GM18505 (cell line): ENCODE results near the gene SEC11A.
A peak's percentile ranks its signal among the peaks of the same experiment; 100 is the strongest.
"Not testable (repeated sequence)": the region's sequence is repeated elsewhere in the genome, so short reads cannot be mapped to it uniquely, and the experiment has no call there.

Experiments
- ATAC-seq: cut with Tn5 transposase; IDR thresholded peaks from one replicate; pipeline ENCODE4 v1.9.1; 2021; ENCODE audit not compliant: unreplicated experiment
- POLR2A ChIP-seq: IDR thresholded peaks from 4 replicates; pipeline ENCODE4 v1.6.1; 2011; ENCODE audit warnings: borderline replicate concordance; ENCODE audit not compliant: insufficient read depth, insufficient read length; ENCODE audit errors: extremely low read depth

SEC11A gene

GRCh38 chr15:84653910-84654688 is 61.8 kb downstream of the SEC11A start, which contains the start of gene WDR73:
TSS of gene WDR73 (minus strand) at chr15:84654283. CDS start at chr15:84654274, 9 bp downstream.
- peak; percentile 75 for TF ChIP-seq POLR2A
- ATAC-seq: peak; percentile 76

- no peak for ATAC-seq
- TF ChIP-seq POLR2A: no peak
Observed at GRCh38 chr15:84653584-84653909, 62.4 kb downstream of the SEC11A start.

GRCh38 chr15:84649706-84650105 is 66.2 kb downstream of the SEC11A start:
- ATAC-seq: no peak
- no peak for TF ChIP-seq POLR2A

- TF ChIP-seq POLR2A: no peak
- no peak for ATAC-seq
Observed at GRCh38 chr15:84648539-84648938, 67.4 kb downstream of the SEC11A start.

- ATAC-seq: no peak
- TF ChIP-seq POLR2A: no peak
Observed at GRCh38 chr15:84647726-84648125, 68.2 kb downstream of the SEC11A start.

GRCh38 chr15:84645997-84646396 is 69.9 kb downstream of the SEC11A start:
- no peak for TF ChIP-seq POLR2A
- ATAC-seq: no peak

- no peak for TF ChIP-seq POLR2A
- ATAC-seq: no peak
Observed at GRCh38 chr15:84645496-84645895, 70.4 kb downstream of the SEC11A start.

GRCh38 chr15:84643838-84644237 is 72.1 kb downstream of the SEC11A start:
- TF ChIP-seq POLR2A: no peak
- no peak for ATAC-seq

GRCh38 chr15:84642640-84643039 is 73.3 kb downstream of the SEC11A start:
- not testable (repeated sequence) for ATAC-seq

- ATAC-seq: not testable (repeated sequence)
Observed at GRCh38 chr15:84641871-84642270, 74.1 kb downstream of the SEC11A start.

- no peak for TF ChIP-seq POLR2A
Observed at GRCh38 chr15:84638103-84638502, 77.8 kb downstream of the SEC11A start.

GRCh38 chr15:84634228-84634837 is 81.6 kb downstream of the SEC11A start:
- ATAC-seq: no peak
- no peak for TF ChIP-seq POLR2A

More at GRCh38 chr15:84638103-84638502, 77.8 kb downstream of the SEC11A start:
- no peak for ATAC-seq

- peak; percentile 39 for TF ChIP-seq POLR2A
- ATAC-seq: peak; percentile 46
Observed at GRCh38 chr15:84633311-84634227, 82.4 kb downstream of the SEC11A start.

- no peak for ATAC-seq
- no peak for TF ChIP-seq POLR2A
Observed at GRCh38 chr15:84631706-84632272, 84.2 kb downstream of the SEC11A start.

GRCh38 chr15:84629033-84629432 is 86.9 kb downstream of the SEC11A start:
- TF ChIP-seq POLR2A: no peak

More at GRCh38 chr15:84629033-84629432, 86.9 kb downstream of the SEC11A start:
- no peak for ATAC-seq
